Measurements from ENCODE around the gene ADISSP.

The ADISSP gene

GRCh38 chr20:3738111-3739053, 29.2 kb downstream of the ADISSP start:
- no peak for DNase-seq (ENCODE audit: low read depth)

GRCh38 chr20:3735768-3736167, 31.8 kb downstream of the ADISSP start:
- DNase-seq (ENCODE audit: low read depth): no peak

- no peak for DNase-seq (ENCODE audit: low read depth)
Observed at GRCh38 chr20:3734111-3734843, 33.3 kb downstream of the ADISSP start.

GRCh38 chr20:3733119-3733995, 34.2 kb downstream of the ADISSP start:
- no peak for DNase-seq (ENCODE audit: low read depth)

- DNase-seq (ENCODE audit: low read depth): no peak
Observed at GRCh38 chr20:3732327-3733118, 35.0 kb downstream of the ADISSP start, which contains the start of gene HSPA12B. HSPA12B (plus strand) TSS chr20:3732685; CDS start chr20:3738675, 5,990 bp downstream.

- DNase-seq (ENCODE audit: low read depth): no peak
Observed at GRCh38 chr20:3731944-3732326, 35.6 kb downstream of the ADISSP start.

DNA sequence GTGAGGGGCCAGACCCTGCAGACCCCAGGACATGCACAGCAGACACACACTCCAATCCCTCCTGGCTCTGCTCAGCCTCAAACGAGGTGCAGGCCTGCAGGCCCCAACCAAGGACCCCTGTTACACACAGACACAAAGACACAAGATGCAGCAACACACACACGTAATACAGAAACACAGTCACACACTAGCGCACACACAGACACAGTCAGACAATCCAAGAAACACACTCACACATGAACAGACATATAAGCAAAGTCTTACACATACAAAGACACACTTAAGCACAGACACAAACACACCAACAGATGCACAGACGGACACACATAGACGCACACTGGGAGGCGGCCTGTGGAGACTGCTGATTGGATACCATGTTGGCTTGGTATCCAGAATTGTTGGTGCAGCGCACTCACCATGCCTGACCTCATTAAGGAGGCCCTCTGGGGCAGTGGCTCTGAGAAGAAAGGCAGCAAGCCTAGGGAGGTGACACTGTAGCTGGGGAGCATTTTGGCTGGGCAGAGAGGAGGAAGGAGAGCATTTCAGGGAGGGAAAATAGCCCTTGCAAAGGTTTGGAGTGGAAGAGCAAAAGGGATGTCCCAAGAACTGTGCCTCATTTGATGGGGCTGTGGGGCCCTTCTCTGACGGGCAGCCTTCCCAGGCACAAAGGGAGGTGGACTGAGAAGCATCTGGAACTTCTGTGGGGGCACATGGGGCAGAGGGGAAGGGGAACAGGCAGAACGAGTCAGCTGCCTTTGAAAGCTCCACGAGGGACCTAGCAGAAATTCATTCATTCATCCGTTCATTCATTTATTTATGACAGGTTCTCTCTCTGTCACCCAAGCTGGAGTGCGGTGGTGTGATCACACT, 36.5 kb downstream of the ADISSP start:
- no peak for DNase-seq (ENCODE audit: low read depth)

DNA sequence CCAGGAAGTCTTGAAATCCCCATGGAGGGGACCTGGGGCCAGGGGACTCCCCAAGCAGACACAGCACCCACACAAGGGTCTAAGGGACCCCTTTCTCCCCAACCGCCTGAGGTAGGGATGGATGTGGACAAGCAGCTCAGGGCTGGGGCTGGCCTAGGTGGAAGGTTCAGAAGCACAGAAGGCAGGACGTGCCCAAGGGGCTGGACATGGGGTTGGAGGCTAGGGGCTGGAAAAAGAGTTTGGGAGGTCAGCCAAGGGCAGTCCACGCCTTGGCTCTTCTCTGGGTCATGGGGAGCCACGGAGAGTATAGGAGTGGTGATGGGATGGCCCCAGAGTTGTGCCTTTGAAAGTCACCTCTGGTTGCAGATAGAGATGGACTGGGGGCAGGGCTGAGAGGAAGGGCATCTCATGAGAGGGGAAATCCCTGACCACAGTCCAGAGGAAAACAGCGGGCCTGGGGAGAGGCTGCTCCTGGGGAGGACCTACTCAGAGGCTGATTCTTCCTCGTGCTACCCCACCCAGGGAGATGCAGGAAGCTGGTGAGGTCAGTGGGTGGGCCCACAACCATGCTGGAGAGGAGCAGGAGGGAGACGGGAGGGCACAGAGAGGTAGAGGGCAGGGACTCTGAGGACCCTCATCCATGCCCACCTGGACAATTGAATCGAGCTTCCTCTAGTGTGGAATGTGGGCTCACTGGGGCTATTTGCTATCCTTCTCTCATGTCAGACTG, 37.6 kb downstream of the ADISSP start:
- no peak for DNase-seq (ENCODE audit: low read depth)

DNA sequence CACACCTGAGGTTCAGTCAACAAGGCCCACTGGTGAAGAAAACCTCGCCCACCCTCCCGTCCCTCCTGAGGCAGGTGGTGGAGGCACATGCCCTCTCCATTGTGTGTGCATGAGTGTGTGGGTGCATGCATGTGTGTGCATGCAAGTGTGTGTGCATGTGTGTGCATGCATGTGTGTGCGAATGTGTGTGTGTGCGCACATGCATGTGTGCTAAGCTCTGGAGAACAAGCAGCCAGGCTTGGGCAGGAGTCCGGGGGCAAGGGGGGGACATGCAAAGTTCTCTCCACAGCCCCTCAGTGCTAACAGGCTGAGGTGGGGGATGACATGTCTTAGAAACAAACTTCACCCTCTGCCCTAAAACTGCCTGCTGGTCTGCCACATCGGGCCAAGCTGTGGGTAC, 38.2 kb downstream of the ADISSP start:
- DNase-seq (ENCODE audit: low read depth): no peak

- no peak for DNase-seq (ENCODE audit: low read depth)
Observed at GRCh38 chr20:3728876-3729275, 38.7 kb downstream of the ADISSP start.

- no peak for DNase-seq (ENCODE audit: low read depth)
Observed at GRCh38 chr20:3728354-3728753, 39.2 kb downstream of the ADISSP start.

GRCh38 chr20:3727401-3728021, 40.0 kb downstream of the ADISSP start:
- DNase-seq (ENCODE audit: low read depth): no peak

DNA sequence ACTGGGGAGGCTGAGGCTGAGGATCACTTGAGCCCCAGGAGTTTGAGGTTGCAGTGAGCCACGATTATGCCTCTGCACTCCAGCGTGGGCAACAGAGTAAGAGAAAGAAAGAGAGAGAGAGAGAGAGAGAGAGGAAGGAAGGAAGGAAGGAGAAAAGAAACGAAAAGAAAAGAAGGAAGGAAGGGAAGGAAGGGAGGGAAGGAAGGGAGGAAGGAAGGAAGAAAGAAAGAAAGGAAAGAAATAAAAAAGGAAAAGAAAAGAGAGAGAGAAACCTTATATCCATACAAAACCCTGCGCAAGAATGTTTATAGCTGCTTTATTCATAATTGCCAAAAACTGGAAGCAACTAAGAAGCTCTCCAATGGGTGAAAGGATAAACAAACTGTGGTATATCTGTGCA, 43.2 kb downstream of the ADISSP start:
- no peak for DNase-seq (ENCODE audit: low read depth)

DNA sequence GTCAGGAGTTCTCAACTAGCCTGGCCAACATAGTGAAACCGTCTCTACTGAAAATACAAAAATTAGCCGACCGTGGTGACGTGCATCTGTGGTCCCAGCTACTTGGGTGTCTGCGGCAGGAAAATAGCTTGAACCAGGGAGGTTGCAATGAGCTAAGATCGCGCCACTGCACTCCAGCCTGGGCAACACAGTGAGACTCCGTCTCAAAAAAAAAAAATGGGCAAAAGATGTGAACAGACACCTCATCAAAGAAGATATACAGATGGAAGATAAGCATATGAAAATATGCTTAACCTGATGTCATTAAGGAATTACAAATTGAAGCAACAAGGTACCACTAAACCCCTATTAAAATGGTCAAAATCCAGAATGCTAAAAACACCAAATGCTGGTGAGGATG, 44.3 kb downstream of the ADISSP start:
- DNase-seq (ENCODE audit: low read depth): no peak

DNA sequence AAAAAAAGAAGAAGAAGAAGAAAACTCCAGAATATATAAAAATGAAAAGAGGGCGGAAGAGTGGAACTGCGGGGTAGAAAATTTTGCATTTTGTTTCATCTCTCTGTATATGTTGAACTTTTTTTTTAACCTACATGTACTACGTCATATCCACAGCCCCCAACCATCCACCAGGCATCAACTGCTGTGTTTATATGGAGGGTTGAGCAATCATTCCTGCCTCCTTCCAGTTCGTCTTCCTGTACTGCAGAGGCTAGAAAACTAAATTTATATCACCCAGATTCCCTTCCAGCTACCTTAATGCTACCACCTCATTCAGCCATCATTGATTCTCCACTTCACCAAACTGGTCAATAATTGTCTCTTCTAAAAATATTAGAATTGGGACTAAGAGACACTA, 45.6 kb downstream of the ADISSP start:
- no peak for DNase-seq (ENCODE audit: low read depth)

DNA sequence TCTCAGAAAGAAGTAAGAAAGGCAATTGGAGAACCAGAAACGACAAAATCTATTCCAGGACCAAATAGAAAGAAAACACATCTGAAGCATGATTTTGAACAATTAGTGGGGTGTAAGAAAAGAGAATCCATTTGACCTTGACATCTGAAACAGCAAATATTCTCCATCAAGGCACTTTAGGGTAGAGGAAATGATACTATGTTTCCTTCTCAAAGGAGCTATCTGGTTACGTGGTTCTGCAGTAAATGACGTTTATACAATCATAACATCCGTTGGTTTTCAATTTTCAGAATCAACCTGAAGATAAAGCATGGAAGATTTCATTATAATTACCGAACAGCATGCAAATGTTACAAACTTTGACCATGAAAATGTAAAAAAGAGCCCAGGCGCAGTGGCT, 46.9 kb downstream of the ADISSP start:
- DNase-seq (ENCODE audit: low read depth): no peak

DNA sequence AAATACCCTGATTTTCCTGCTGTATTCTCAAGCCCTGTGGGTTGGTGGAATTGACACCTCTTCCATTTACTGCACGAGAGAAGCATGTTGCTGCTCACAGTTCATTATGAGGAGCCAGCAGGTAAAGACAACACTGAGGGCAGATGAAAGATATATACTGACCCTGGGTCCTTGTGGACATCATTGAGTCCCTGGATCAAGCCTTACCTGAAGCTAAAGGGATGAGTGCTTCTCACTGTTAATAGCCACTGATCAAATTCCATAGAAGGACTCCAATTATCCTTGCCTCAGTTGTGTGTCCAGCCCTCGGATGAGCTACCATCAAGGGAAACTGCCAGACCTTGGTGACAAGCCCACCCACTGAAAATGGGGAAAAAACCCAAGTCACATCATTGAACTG, 47.5 kb downstream of the ADISSP start:
- DNase-seq (ENCODE audit: low read depth): no peak

- DNase-seq (ENCODE audit: low read depth): no peak
Observed at GRCh38 chr20:3719046-3719445, 48.5 kb downstream of the ADISSP start.

- peak; percentile 13 for DNase-seq (ENCODE audit: low read depth)
Observed at GRCh38 chr20:3716195-3716834, 51.2 kb downstream of the ADISSP start.
